K562 (cell line): ENCODE data around the gene ODAD2. TPM values are rescaled to one million over a fixed set of nuclear protein-coding genes. Genes with fewer than 3 reads are reported as not detected.

Experiments
- ATAC-seq: fragments of 200-7000 bp; cut with Tn5 transposase; 3 replicates; pipeline ENCODE4 v1.9.1; 2020; ENCODE audit warnings: moderate library complexity
- BruUV-seq: library from RNA; stranded (reverse); fragments of 400-500 nt; replicated peaks from 2 replicates; lab custom pipeline; 2021; lab: Mats Ljungman, UMichigan
- CTCF ChIA-PET: fragments of 300-600 bp; formaldehyde crosslinking; extraction: SDS; loops from one replicate; lab custom pipeline; 2021; ENCODE audit warnings: low intra/inter-chr PET ratio; lab: Yijun Ruan, JAX
- POLR2A ChIA-PET: fragments of 300-600, 350-650 bp; sonication (Branson Sonifier 250); formaldehyde crosslinking; extraction: SDS; loops from one replicate; lab custom pipeline; 2021; ENCODE audit warnings: antibody characterized with exemption, inconsistent platforms; lab: Yijun Ruan, JAX
- DNase-seq, 4 experiments: peaks; one replicate each; pipeline versions ENCODE4 v3.0.0 to v3.0.0-alpha.2; 2011 to 2018; ENCODE audit warnings: low spot score in 3 of 4, mixed read lengths in 3 of 4; ENCODE audit errors: extremely low read depth in 1 of 4
- FAIRE-seq: peaks from 2 replicates; lab custom pipeline; 2011; peaks lifted over from hg19 to GRCh38; lab: Jason Lieb, UNC
- H2AFZ ChIP-seq: 2 replicates; pipeline ENCODE4 v1.6.0; 2011; ENCODE audit warnings: low read depth, low read length, control low read depth, inconsistent platforms
- H3K27ac ChIP-seq: fragments of 200-600 bp; 3 replicates; pipeline ENCODE4 v1.8.0; 2011; ENCODE audit warnings: low read depth, mild to moderate bottlenecking, control low read depth, inconsistent platforms, low read length, moderate library complexity, mixed read lengths; ENCODE audit errors: extremely low read depth
- H3K27me3 ChIP-seq, 2 experiments: fragments of 300-600 bp in 1 of 2; 2 replicates in 1 of 2; 3 replicates in 1 of 2; pipeline versions ENCODE4 v1.6.0 to v1.8.0; 2011; ENCODE audit warnings: inconsistent platforms in 2 of 2, low read length in 2 of 2, mild to moderate bottlenecking in 1 of 2, mixed read lengths in 1 of 2, moderate library complexity in 1 of 2; ENCODE audit not compliant: control insufficient read depth in 2 of 2, insufficient read depth in 2 of 2
- H3K36me3 ChIP-seq: fragments of 300-600 bp; 3 replicates; pipeline ENCODE4 v1.8.0; 2011; ENCODE audit warnings: mild to moderate bottlenecking, low read length, inconsistent platforms; ENCODE audit not compliant: control insufficient read depth, insufficient read depth
- H3K4me1 ChIP-seq, 2 experiments: fragments of 200-600 bp in 1 of 2; replicated peaks in 1 of 2; 2 replicates in 1 of 2; 3 replicates in 1 of 2; pipeline versions ENCODE4 v1.5.1 to v1.8.0; 2011; ENCODE audit warnings: inconsistent platforms in 2 of 2, low read length in 2 of 2, mild to moderate bottlenecking in 1 of 2, mixed read lengths in 1 of 2, moderate library complexity in 1 of 2; ENCODE audit not compliant: control insufficient read depth in 2 of 2, insufficient read depth in 2 of 2
- H3K4me2 ChIP-seq: 2 replicates; pipeline ENCODE4 v1.6.1; 2011; ENCODE audit warnings: low read length, control low read depth, inconsistent platforms, mixed read lengths; ENCODE audit not compliant: insufficient read depth
- H3K4me3 ChIP-seq: fragments of 200-600 bp; sonication (generic), shearing (Covaris generic); 2 replicates; pipeline ENCODE4 v1.5.1; 2016; ENCODE audit warnings: control low read depth, inconsistent platforms
- H3K79me2 ChIP-seq: fragments of 200-600 bp; 3 replicates; pipeline ENCODE4 v1.8.0; 2011; ENCODE audit warnings: low read length, inconsistent platforms; ENCODE audit not compliant: control insufficient read depth, insufficient read depth
- H3K9ac ChIP-seq, 2 experiments: 2 replicates each; pipeline versions ENCODE4 v1.6.0 to v1.6.1; 2011; ENCODE audit warnings: low read depth in 2 of 2, low read length in 2 of 2, control low read depth in 1 of 2, inconsistent platforms in 1 of 2, mild to moderate bottlenecking in 1 of 2, mixed read lengths in 1 of 2; ENCODE audit not compliant: insufficient read depth in 1 of 2
- H3K9me1 ChIP-seq: one replicate; pipeline ENCODE4 v1.6.0; 2011; ENCODE audit warnings: inconsistent platforms, mild to moderate bottlenecking, low read length, moderate library complexity; ENCODE audit not compliant: control insufficient read depth, insufficient read depth
- H3K9me3 ChIP-seq: replicated peaks from 2 replicates; pipeline ENCODE4 v1.5.1; 2011; ENCODE audit warnings: low read depth, low read length, inconsistent platforms; ENCODE audit not compliant: control insufficient read depth, insufficient read depth
- H4K20me1 ChIP-seq: replicated peaks from 2 replicates; pipeline ENCODE4 v1.6.1; 2011; ENCODE audit warnings: low read length, inconsistent platforms, mixed read lengths; ENCODE audit not compliant: control insufficient read depth, insufficient read depth
- BRF1 ChIP-seq: IDR thresholded peaks from 3 replicates; pipeline ENCODE4 v1.6.1; 2011; ENCODE audit warnings: borderline replicate concordance, mild to moderate bottlenecking; ENCODE audit not compliant: insufficient read length; ENCODE audit errors: extremely low read depth
- CEBPZ ChIP-seq: fragments of 150-350 bp; IDR thresholded peaks from 2 replicates; pipeline ENCODE4 v1.6.1; 2014; ENCODE audit warnings: low read depth, mild to moderate bottlenecking, low read length, borderline replicate concordance
- CHD1 ChIP-seq: fragments of 200-600 bp; sonication (generic); IDR thresholded peaks from one replicate; pipeline ENCODE4 v1.6.1; 2012; ENCODE audit warnings: mild to moderate bottlenecking, moderate library complexity, low read length, inconsistent platforms
- GTF2F1 ChIP-seq: IDR thresholded peaks from 2 replicates; pipeline ENCODE4 v1.6.1; 2011; ENCODE audit warnings: low read depth, low read length, improper control_type of control experiment
- HDAC6 ChIP-seq: IDR thresholded peaks from 2 replicates; pipeline ENCODE4 v1.6.1; 2012; ENCODE audit warnings: low read depth, mild to moderate bottlenecking, control low read depth, inconsistent platforms, low read length, moderate library complexity
- HNRNPLL ChIP-seq: fragments of 200-400 bp; formaldehyde crosslinking; IDR thresholded peaks from 2 replicates; pipeline ENCODE4 v1.6.1; 2017; ENCODE audit warnings: low read length, low read depth, mild to moderate bottlenecking; ENCODE audit not compliant: poor library complexity, severe bottlenecking
- HSF4 ChIP-seq: fragments of 250-450 bp; sonication (Bioruptor Pico); IDR thresholded peaks from 2 replicates; pipeline ENCODE4 v2.1.2; 2022; ENCODE audit warnings: mild to moderate bottlenecking, moderate library complexity, borderline replicate concordance
- MTA3 ChIP-seq: fragments of 450-650 bp; formaldehyde crosslinking; IDR thresholded peaks from 2 replicates; pipeline ENCODE4 v1.6.1; 2017; ENCODE audit warnings: mild to moderate bottlenecking, borderline replicate concordance
- XRCC3 ChIP-seq: fragments of 450-650 bp; IDR thresholded peaks from 2 replicates; pipeline ENCODE4 v1.6.1; 2017; ENCODE audit warnings: mild to moderate bottlenecking, moderate library complexity
- ZFP36 ChIP-seq: fragments of 150-350 bp; IDR thresholded peaks from 2 replicates; pipeline ENCODE4 v1.6.1; 2018; ENCODE audit warnings: low read length, low read depth; ENCODE audit not compliant: partially characterized antibody
- ZNF263 ChIP-seq: sonication (generic); formaldehyde crosslinking; IDR thresholded peaks from 2 replicates; pipeline ENCODE4 v1.8.0; 2022; ENCODE audit warnings: mild to moderate bottlenecking, missing genetic modification reagents, borderline replicate concordance
- WGBS: fragments of 100-300 bp; shearing (Covaris generic); methylation state at CpG from one replicate; pipeline ENCODE4 v1.1.6; 2016; ENCODE audit warnings: low coverage, mixed read lengths; ENCODE audit not compliant: insufficient coverage; ENCODE audit errors: missing lambda C conversion rate; 5-methylcytosine and 5-hydroxymethylcytosine counted together
- in situ Hi-C: fragments of 300-500 bp; cut with MboI; formaldehyde crosslinking; loops from 4 replicates; pipeline ENCODE4 v1.15.0; 2018; ENCODE audit warnings: inconsistent platforms, mixed read lengths
- intact Hi-C: fragments of 100-400 bp; cut with micrococcal nuclease; formaldehyde crosslinking; loops from 2 replicates; pipeline ENCODE4 v1.14.2; 2022
- polyA plus RNA-seq, 8 experiments: library from polyadenylated mRNA; depleted of rRNA in 4 of 8; stranded (reverse) in 5 of 8; unstranded in 3 of 8; fragments of >200 nt; fragmentation: Nextera tagmentation in 2 of 8; fragmentation: Illumina TruSeq in 1 of 8; extraction: Ambion mirVana in 2 of 8; extraction: Trizol in 1 of 8; gene quantifications; 2 replicates each; pipeline versions ENCODE4 v1.2.1 to v1.2.3, GENCODE V29; 2011 to 2014; ENCODE audit warnings: inconsistent platforms in 1 of 8, missing spikeins in 1 of 8
- total RNA-seq, 7 experiments: library from RNA; depleted of rRNA in 6 of 7; stranded (reverse); fragments of >200 nt in 6 of 7; fragmentation: Illumina TruSeq in 2 of 7; extraction: Trizol in 2 of 7; gene quantifications; 2 replicates each; pipeline versions ENCODE4 v1.2.1 to v1.2.3, GENCODE V29; 2011 to 2021; ENCODE audit warnings: low replicate concordance in 1 of 7

Gene ODAD2
- total and polyA plus RNA-seq, 9 of the 15 experiments (the other 6 are each of a cell fraction or from before 2014, with no cell fraction given), result not detected

GRCh38 chr10:27911011-27911410 is 87.9 kb downstream of the ODAD2 start:
- in situ Hi-C loops (no loop called here), intact Hi-C loops (no loop called here)
- no peak overlapping the region for H3K27ac ChIP-seq
- H3K9me1 ChIP-seq, result no peaks in the 10 kb centered on the region
- no peak for ATAC-seq
- ChIA-PET POLR2A (no interaction called here), CTCF (no interaction called here)
- H3K27me3 ChIP-seq, result peaks cover 0 to 4% of the 10 kb centered on the region in 2 experiments; a peak in 1 of 5 replicates
- no peak for TF ChIP-seq BRF1
- no peaks in the 10 kb centered on the region for H3K79me2 ChIP-seq
- DNase-seq, result no peak
- H2AFZ ChIP-seq, result no peak overlapping the region
- FAIRE-seq, result no peak
- H3K4me1 ChIP-seq, result no peaks in the 10 kb centered on the region
- H4K20me1 ChIP-seq, result no peaks in the 10 kb centered on the region
- WGBS, result 0% methylated on average over 9 of the region's 9 CpGs
- H3K9me3 ChIP-seq, result no peaks in the 10 kb centered on the region
- no peak overlapping the region for H3K4me3 ChIP-seq
- H3K36me3 ChIP-seq, result no peaks in the 10 kb centered on the region
- no TSS peak for BruUV-seq
- H3K9ac ChIP-seq, result no peak overlapping the region
- H3K4me2 ChIP-seq, result no peak overlapping the region

- no peaks in the 10 kb centered on the region for H3K36me3 ChIP-seq
- WGBS, result 0% methylated on average over 3 of the region's 3 CpGs
- no peaks in the 10 kb centered on the region for H3K4me1 ChIP-seq
- ATAC-seq, result no peak
- POLR2A ChIA-PET, result no interaction called here
- DNase-seq, result no peak
- no peak overlapping the region for H3K27ac ChIP-seq
- intact Hi-C loops, result no loop called here
- FAIRE-seq, result no peak
- in situ Hi-C loops, result no loop called here
- TF ChIP-seq ZFP36 (no peak), HSF4 (no peak), MTA3 (no peak), CHD1 (no peak), GTF2F1 (no peak), XRCC3 (no peak), HDAC6 (no peak), ZNF263 (CRISPR knock-in tag) (no peak), CEBPZ (no peak), HNRNPLL (no peak)
- TF ChIP-seq, all 486 proteins: peak for 0
- Histone ChIP-seq H2AFZ (no peak overlapping the region), H3K4me3 (no peak overlapping the region), H4K20me1 (no peaks in the 10 kb centered on the region), H3K9ac (no peak overlapping the region), H3K9me3 (no peaks in the 10 kb centered on the region), H3K9me1 (no peaks in the 10 kb centered on the region), H3K79me2 (no peaks in the 10 kb centered on the region), H3K27me3 (peaks cover 0 to 4% of the 10 kb centered on the region in 2 experiments; a peak in 1 of 5 replicates), H3K4me2 (no peak overlapping the region)
- CTCF ChIA-PET, result no interaction called here
- BruUV-seq, result no TSS peak
Measured at GRCh38 chr10:27908231-27908630, 90.6 kb downstream of the ODAD2 start.
